Gastrocnemius medialis (tissue), 4 donors: Measurements from ENCODE around the gene GGT7. TPM values are rescaled to one million over a fixed set of nuclear protein-coding genes. Genes with fewer than 3 reads are reported as not detected.

Experiments used
- ATAC-seq, 2 donors: fragments of 150-250 bp; one replicate each; pipeline ENCODE4 v1.9.1; 2016
- DNase-seq, 2 donors: peaks; one replicate each; pipeline ENCODE4 v3.0.0-alpha.2; 2019
- H3K27ac ChIP-seq, 4 donors: fragments of 200-600 bp; sonication (generic); 1 replicate in 1 of 4; 2 replicates in 3 of 4; pipeline ENCODE4 v1.5.1; 2016 to 2018; ENCODE audit warnings: mild to moderate bottlenecking in 2 of 4, moderate library complexity in 1 of 4
- H3K27me3 ChIP-seq, 3 donors: fragments of 200-600 bp; sonication (generic) in 2 of 3; 1 replicate in 1 of 3; 2 replicates in 2 of 3; pipeline versions ENCODE4 v1.5.1 to v1.6.0; 2016 to 2019; ENCODE audit warnings: mild to moderate bottlenecking in 1 of 3, moderate library complexity in 1 of 3
- H3K36me3 ChIP-seq, 2 donors: fragments of 200-600 bp; sonication (generic) in 1 of 2; one replicate each; pipeline ENCODE4 v1.5.1; 2017 to 2018
- H3K4me1 ChIP-seq, 2 donors: fragments of 200-600 bp; sonication (generic) in 1 of 2; one replicate each; pipeline ENCODE4 v1.5.1; 2016 to 2017; ENCODE audit warnings: mild to moderate bottlenecking in 2 of 2
- H3K4me3 ChIP-seq, 4 donors: fragments of 200-600 bp; sonication (generic) in 3 of 4; 1 replicate in 1 of 4; 2 replicates in 3 of 4; pipeline ENCODE4 v1.5.1; 2016 to 2019; ENCODE audit warnings: mild to moderate bottlenecking in 2 of 4
- H3K9me3 ChIP-seq, 3 donors: fragments of 200-600 bp; sonication (generic) in 2 of 3; 1 replicate in 1 of 3; 2 replicates in 2 of 3; pipeline ENCODE4 v1.5.1; 2016 to 2019
- POLR2A ChIP-seq, 2 donors: fragments of 450-650 bp; IDR thresholded peaks; one replicate each; pipeline ENCODE4 v1.6.1; 2017; ENCODE audit warnings: antibody characterized with exemption in 2 of 2, mild to moderate bottlenecking in 2 of 2, moderate library complexity in 2 of 2
- in situ Hi-C, 4 donors: fragments of 200-750 bp; cut with MboI; loops; one replicate each; pipeline versions ENCODE4 v1.15.0 to v1.8.0; 2017; ENCODE audit warnings: low sequenced_read_pairs in 4 of 4
- intact Hi-C: fragments of 100-400 bp; cut with DNase I; formaldehyde crosslinking; loops from one replicate; pipeline ENCODE4 v1.15.1; 2023; ENCODE audit warnings: low total_unique reads
- total RNA-seq, 4 donors: library from RNA; depleted of rRNA; stranded (reverse); fragments of >200 nt; gene quantifications; one replicate each; pipeline versions ENCODE4 v1.1.0 to v1.2.3, GENCODE V29; 2016
- TF ChIP-seq, protein P1 (sequence below), 5 experiments: fragments of 450-650 bp in 3 of 5; fragments of 200-600 bp in 2 of 5; sonication (generic) in 2 of 5; IDR thresholded peaks in 4 of 5; conservative IDR thresholded peaks in 1 of 5; 1 replicate in 4 of 5; 2 replicates in 1 of 5; pipeline ENCODE4 v1.5.1; 2016 to 2019; ENCODE audit warnings: antibody characterized with exemption in 5 of 5, mild to moderate bottlenecking in 3 of 5, moderate library complexity in 3 of 5

Gene GGT7
- total RNA-seq, 4 donors from 2014 or later, result 11.4 to 54.2 (median 15.4) TPM

DNA sequence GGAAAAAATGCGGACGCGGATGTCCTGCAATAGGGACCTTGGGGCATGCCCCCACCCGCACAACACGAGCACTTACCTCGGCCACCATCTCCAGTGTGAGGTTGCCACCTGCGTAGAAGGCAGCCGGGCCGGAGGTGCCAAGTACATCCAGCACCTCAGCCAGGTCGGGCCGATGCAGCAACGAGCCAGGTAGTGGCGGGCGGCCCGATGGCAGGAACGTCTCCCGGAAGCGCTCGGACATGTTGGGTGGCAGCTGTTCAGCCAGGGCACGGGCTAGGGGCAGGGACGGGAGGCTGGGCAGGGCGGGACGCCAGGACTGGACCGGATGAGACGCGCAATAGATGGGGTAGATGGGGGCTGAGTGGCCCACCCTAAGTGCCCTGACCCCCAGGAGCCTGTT, 13.3 kb downstream of the GGT7 start:
- Histone ChIP-seq H3K36me3 (peaks cover 0 to 17% of the 10 kb centered on the region in 2 donors), H3K27ac (peak overlapping the region in 3 of 4 donors; percentile 71 to 82 (median 73)), H3K27me3 (no peaks in the 10 kb centered on the region), H3K4me3 (no peak overlapping the region), H3K4me1 (peaks cover 23 to 32% of the 10 kb centered on the region in 2 donors), H3K9me3 (no peaks in the 10 kb centered on the region)
- DNase-seq (peak in 1 of 2 donors; percentile 37), ATAC-seq (no peak)
- intact Hi-C loops, result no loop called here
- no peak for TF ChIP-seq POLR2A (IDR thresholded peaks at IDR 0.05)
- TF ChIP-seq, protein P1, sequence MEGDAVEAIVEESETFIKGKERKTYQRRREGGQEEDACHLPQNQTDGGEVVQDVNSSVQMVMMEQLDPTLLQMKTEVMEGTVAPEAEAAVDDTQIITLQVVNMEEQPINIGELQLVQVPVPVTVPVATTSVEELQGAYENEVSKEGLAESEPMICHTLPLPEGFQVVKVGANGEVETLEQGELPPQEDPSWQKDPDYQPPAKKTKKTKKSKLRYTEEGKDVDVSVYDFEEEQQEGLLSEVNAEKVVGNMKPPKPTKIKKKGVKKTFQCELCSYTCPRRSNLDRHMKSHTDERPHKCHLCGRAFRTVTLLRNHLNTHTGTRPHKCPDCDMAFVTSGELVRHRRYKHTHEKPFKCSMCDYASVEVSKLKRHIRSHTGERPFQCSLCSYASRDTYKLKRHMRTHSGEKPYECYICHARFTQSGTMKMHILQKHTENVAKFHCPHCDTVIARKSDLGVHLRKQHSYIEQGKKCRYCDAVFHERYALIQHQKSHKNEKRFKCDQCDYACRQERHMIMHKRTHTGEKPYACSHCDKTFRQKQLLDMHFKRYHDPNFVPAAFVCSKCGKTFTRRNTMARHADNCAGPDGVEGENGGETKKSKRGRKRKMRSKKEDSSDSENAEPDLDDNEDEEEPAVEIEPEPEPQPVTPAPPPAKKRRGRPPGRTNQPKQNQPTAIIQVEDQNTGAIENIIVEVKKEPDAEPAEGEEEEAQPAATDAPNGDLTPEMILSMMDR (IDR thresholded peaks at IDR 0.05 in 4 of 5, conservative IDR thresholded peaks at IDR 0.05 in 1 of 5), result no peak
- in situ Hi-C loops, result loop anchor here in 1 of 4 donors (25.0 kb wide), 1 partner anchor 228 kb away; the partner anchor contains the start of gene TRPC4AP

DNA sequence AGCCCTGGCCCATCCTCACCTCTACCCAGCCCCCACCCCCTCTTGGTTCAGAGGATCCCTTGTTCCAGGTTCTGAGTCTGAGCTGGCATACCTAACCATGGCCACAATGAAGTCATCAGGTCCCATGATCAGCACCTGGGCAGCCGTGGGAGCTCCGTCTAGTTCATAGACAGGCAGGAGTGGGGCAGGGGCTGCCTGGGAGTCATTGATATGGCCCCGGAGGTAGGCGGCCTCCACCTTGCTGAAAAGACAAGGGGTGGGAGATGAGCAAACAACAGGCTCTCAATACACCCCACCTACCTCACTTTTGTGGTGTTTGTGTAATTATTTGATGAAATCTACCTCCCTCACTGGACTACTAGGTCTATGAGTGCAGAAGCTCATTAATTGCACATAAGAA, 20.4 kb downstream of the GGT7 start:
- no peak for TF ChIP-seq POLR2A (IDR thresholded peaks at IDR 0.05)
- TF ChIP-seq, protein P1 (IDR thresholded peaks at IDR 0.05 in 4 of 5, conservative IDR thresholded peaks at IDR 0.05 in 1 of 5), result no peak
- intact Hi-C loops (no loop called here), in situ Hi-C loops (loop anchor here in 1 of 4 donors (25.0 kb wide), 1 partner anchor 235 kb away; the partner anchor contains the start of gene TRPC4AP)
- Histone ChIP-seq H3K36me3 (peaks cover 3 to 49% of the 10 kb centered on the region in 2 donors), H3K27ac (no peak overlapping the region), H3K9me3 (no peaks in the 10 kb centered on the region), H3K4me1 (no peaks in the 10 kb centered on the region), H3K27me3 (no peaks in the 10 kb centered on the region), H3K4me3 (no peak overlapping the region)
- DNase-seq, result no peak
- peak in 1 of 2 donors; percentile 38 for ATAC-seq

DNA sequence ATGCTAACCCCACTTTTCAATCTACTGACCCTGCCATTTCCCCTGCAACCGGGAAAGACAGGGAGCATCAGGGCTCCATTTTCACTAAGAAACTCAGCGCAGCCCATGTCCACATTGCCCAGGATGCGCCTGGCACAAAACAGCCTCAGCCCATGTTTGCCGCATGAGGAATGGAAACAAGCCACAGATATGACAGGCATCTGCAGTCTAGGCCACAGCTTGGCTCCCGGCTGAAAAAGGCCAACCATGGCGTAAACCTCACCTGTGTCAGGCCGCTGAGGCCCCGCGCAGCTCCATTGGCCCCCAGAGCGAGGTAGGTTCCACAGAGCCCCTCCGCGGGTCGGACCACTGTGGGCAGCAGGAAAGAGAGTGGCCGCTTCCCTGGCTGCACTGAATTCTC, 21.7 kb downstream of the GGT7 start:
- intact Hi-C loops (no loop called here), in situ Hi-C loops (loop anchor here in 1 of 4 donors (25.0 kb wide), 1 partner anchor 236 kb away; the partner anchor contains the start of gene TRPC4AP)
- Histone ChIP-seq H3K27me3 (no peaks in the 10 kb centered on the region), H3K27ac (no peak overlapping the region), H3K4me3 (no peak overlapping the region), H3K36me3 (peaks cover 3 to 49% of the 10 kb centered on the region in 2 donors), H3K9me3 (no peaks in the 10 kb centered on the region), H3K4me1 (no peaks in the 10 kb centered on the region)
- ATAC-seq (no peak), DNase-seq (no peak)
- TF ChIP-seq POLR2A (IDR thresholded peaks at IDR 0.05), result no peak
- TF ChIP-seq, protein P1 (IDR thresholded peaks at IDR 0.05 in 4 of 5, conservative IDR thresholded peaks at IDR 0.05 in 1 of 5), result no peak

DNA sequence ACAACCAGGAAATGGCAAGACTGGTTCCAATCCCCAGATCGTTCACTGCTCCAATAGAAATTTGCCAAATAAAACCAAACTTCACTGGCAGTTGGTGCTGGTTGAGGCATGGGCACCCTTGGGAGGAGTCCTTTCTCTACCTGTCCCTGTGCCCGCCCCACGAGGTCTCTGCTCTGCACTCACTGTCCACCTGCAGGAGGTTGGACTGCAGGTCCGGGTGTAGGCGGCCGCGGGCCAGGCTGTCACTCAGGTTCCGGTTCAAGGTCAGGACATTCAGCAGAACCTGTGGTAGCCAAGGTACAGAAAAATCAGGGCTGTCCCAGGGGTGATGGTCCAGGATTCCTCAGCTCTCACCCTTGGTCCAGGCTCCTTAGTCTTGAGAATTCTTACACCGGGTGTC, 22.9 kb downstream of the GGT7 start:
- intact Hi-C loops, result no loop called here
- no peak for TF ChIP-seq POLR2A (IDR thresholded peaks at IDR 0.05)
- TF ChIP-seq, protein P1 (IDR thresholded peaks at IDR 0.05 in 4 of 5, conservative IDR thresholded peaks at IDR 0.05 in 1 of 5), result no peak
- H3K4me3 ChIP-seq, result no peak overlapping the region
- no peaks in the 10 kb centered on the region for H3K9me3 ChIP-seq
- H3K36me3 ChIP-seq, result peaks cover 3 to 43% of the 10 kb centered on the region in 2 donors
- no peak overlapping the region for H3K27ac ChIP-seq
- H3K27me3 ChIP-seq, result no peaks in the 10 kb centered on the region
- H3K4me1 ChIP-seq, result no peaks in the 10 kb centered on the region
- ATAC-seq (no peak), DNase-seq (no peak)
- in situ Hi-C loops, result loop anchor here in 3 of 4 donors (10.0 to 25.0 kb wide), 3 partner anchors 238 to 365 kb away; partner anchors contain the start of gene TRPC4AP (in 1 of the 3)
